ENCODE data around the gene CYP4F3. TPM values are rescaled to one million over a fixed set of nuclear protein-coding genes. Genes with fewer than 3 reads are reported as not detected.
"Not testable (repeated sequence)": the region's sequence is repeated elsewhere in the genome, so short reads cannot be mapped to it uniquely, and the experiment has no call there.

The CYP4F3 gene, protein sequence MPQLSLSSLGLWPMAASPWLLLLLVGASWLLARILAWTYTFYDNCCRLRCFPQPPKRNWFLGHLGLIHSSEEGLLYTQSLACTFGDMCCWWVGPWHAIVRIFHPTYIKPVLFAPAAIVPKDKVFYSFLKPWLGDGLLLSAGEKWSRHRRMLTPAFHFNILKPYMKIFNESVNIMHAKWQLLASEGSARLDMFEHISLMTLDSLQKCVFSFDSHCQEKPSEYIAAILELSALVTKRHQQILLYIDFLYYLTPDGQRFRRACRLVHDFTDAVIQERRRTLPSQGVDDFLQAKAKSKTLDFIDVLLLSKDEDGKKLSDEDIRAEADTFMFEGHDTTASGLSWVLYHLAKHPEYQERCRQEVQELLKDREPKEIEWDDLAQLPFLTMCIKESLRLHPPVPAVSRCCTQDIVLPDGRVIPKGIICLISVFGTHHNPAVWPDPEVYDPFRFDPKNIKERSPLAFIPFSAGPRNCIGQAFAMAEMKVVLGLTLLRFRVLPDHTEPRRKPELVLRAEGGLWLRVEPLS
- not detected in 2 replicates for total RNA-seq (2012; rRNA removed)

DNA sequence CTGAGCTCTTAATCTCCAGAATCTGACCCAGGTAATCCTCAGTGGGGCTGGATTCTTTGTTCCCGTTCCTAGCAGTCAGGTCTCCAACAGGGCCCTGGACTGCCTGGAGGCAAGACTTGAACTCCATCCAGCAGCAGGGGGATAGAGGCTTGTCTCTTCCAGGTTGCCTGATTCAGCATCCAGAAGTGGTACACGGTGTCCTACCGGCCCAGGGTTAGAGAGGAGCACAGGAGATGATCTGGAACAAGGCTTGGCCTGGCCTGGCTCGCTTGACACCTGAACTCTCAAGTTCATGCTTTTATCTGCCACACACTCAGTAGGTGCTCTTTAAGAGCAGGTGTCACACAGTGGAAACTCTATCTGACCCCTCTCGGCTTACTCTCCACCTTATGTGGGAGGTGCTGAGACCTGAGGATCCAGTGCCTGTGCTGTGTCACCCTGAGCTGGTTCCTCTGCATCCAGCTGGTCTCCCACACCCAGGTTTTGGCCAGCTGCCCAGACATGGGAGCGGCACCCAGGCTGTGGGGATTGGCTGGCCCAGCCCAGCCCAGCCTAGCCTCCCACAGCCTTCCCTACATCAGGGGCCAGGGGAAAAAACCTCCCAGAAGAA lies at the start of gene CYP4F3:
Gene CYP4F3 (plus strand): TSS at position 604 of the 610 bp plus-strand sequence. CDS start 519 bp downstream, outside the sequence.
- no peak within 1 kb of the TSS for H3K9ac ChIP-seq (ENCODE audit: low read depth, low read length)
- no peak within 1 kb of the TSS for H3K4me2 ChIP-seq (ENCODE audit: low read length)

DNA sequence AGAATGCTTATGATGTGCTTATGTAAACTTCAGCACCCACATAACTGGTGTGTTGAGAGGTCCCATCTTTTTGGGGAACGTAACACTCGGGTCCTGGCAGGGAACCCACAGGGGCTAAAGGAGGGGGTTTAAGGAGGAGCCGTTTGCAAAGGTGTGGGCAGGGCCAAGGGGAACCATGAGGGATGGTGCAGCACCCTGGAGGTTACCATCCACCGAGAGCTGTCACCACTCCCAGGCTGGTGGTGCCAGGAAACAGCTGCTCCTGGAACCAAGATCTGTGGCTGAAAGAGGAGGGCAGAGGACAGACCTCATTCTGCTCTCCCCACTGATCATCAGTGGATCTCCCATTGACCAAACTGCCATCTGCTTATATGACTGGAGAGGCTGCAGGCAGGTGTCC lies 48.9 kb upstream of the CYP4F3 start:
- no peaks in the 10 kb centered on the region for H3K9me3 ChIP-seq (replicated peaks; ENCODE audit: low read length)
- H3K36me3 ChIP-seq (ENCODE audit: insufficient read depth, low read length): no peaks in the 10 kb centered on the region
- H3K4me2 ChIP-seq (ENCODE audit: low read length): no peak overlapping the region
- no peak overlapping the region for H3K9ac ChIP-seq (ENCODE audit: low read depth, low read length)
- no peaks in the 10 kb centered on the region for H3K4me1 ChIP-seq (ENCODE audit: control insufficient read depth, insufficient read depth, low read length)
- H3K4me3 ChIP-seq (ENCODE audit: low read length): no peak overlapping the region
- no peaks in the 10 kb centered on the region for H3K27me3 ChIP-seq (ENCODE audit: control insufficient read depth, insufficient read depth, low read length)

More for the DNA sequence above, at the start of gene CYP4F3:
- Histone ChIP-seq H3K36me3 (ENCODE audit: insufficient read depth, low read length) (no peaks in the 10 kb centered on the region), H3K4me3 (ENCODE audit: low read length) (no peak within 1 kb of the TSS), H3K27me3 (ENCODE audit: control insufficient read depth, insufficient read depth, low read length) (no peaks in the 10 kb centered on the region), H3K9me3 (replicated peaks; ENCODE audit: low read length) (no peaks in the 10 kb centered on the region), H3K4me1 (ENCODE audit: control insufficient read depth, insufficient read depth, low read length) (no peaks in the 10 kb centered on the region)

DNA sequence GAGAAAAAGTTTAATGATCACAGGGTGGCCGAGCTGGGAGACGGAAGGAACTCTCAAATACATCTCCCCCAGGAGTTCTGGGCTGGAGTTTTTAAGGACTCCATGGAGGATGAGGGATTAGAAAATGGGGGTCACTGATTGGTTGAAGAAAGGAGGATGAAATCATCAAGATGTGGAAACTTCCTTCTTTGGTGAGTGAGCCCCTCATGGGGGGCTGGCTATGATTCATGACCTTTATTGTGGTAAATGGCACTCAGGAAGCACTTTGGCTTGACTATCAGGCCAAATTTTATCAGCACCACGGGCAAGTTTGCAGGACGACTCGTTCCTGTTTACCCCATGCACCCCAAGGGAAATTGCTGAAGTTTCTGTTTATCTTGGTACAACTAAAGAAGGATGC lies 48.2 kb upstream of the CYP4F3 start:
- H3K36me3 ChIP-seq (ENCODE audit: insufficient read depth, low read length); H3K4me3 ChIP-seq (ENCODE audit: low read length); H3K27me3 ChIP-seq (ENCODE audit: control insufficient read depth, insufficient read depth, low read length); H3K4me2 ChIP-seq (ENCODE audit: low read length); H3K9me3 ChIP-seq (replicated peaks; ENCODE audit: low read length); H3K9ac ChIP-seq (ENCODE audit: low read depth, low read length); H3K4me1 ChIP-seq (ENCODE audit: control insufficient read depth, insufficient read depth, low read length): not testable (repeated sequence)

DNA sequence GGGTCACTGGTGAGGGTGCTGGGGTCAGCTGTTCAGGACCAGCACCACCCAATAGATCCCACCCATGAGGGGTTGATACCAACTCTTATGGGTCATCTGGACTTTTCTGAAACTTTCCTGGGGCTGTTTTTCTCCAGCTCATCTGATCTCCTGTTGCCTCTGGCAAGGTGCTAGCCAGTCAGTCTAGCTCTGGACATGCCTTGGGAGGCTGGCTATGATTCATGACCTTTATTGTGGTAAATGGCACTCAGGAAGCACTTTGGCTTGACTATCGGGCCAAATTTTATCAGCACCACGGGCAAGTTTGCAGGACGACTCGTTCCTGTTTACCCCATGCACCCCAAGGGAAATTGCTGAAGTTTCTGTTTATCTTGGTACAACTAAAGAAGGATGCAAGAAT lies 46.9 kb upstream of the CYP4F3 start:
- not testable (repeated sequence) for H3K4me1 ChIP-seq (ENCODE audit: control insufficient read depth, insufficient read depth, low read length); H3K9ac ChIP-seq (ENCODE audit: low read depth, low read length); H3K4me2 ChIP-seq (ENCODE audit: low read length); H3K36me3 ChIP-seq (ENCODE audit: insufficient read depth, low read length); H3K27me3 ChIP-seq (ENCODE audit: control insufficient read depth, insufficient read depth, low read length); H3K4me3 ChIP-seq (ENCODE audit: low read length); H3K9me3 ChIP-seq (replicated peaks; ENCODE audit: low read length)

DNA sequence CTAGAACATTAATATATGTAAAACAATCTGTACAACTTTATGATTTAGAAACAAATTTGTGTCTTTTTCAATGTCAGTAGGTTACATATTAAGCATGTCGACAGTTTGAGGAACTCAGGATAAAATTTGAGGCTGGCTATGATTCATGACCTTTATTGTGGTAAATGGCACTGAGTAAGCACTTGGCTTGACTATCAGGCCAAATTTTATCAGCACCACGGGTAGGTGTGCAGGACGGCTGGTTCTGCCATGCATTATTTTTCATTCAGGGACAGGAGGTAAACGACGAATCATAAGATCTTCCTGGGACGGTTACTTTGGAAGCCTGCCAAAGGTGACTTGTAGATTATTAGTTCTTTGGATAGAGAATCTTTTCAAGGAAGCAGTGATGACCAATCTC lies 45.6 kb upstream of the CYP4F3 start:
- no peaks in the 10 kb centered on the region for H3K4me1 ChIP-seq (ENCODE audit: control insufficient read depth, insufficient read depth, low read length)
- no peak overlapping the region for H3K4me2 ChIP-seq (ENCODE audit: low read length)
- no peaks in the 10 kb centered on the region for H3K9me3 ChIP-seq (replicated peaks; ENCODE audit: low read length)
- H3K4me3 ChIP-seq (ENCODE audit: low read length): no peak overlapping the region
- H3K36me3 ChIP-seq (ENCODE audit: insufficient read depth, low read length): no peaks in the 10 kb centered on the region
- H3K9ac ChIP-seq (ENCODE audit: low read depth, low read length): no peak overlapping the region
- H3K27me3 ChIP-seq (ENCODE audit: control insufficient read depth, insufficient read depth, low read length): no peaks in the 10 kb centered on the region

DNA sequence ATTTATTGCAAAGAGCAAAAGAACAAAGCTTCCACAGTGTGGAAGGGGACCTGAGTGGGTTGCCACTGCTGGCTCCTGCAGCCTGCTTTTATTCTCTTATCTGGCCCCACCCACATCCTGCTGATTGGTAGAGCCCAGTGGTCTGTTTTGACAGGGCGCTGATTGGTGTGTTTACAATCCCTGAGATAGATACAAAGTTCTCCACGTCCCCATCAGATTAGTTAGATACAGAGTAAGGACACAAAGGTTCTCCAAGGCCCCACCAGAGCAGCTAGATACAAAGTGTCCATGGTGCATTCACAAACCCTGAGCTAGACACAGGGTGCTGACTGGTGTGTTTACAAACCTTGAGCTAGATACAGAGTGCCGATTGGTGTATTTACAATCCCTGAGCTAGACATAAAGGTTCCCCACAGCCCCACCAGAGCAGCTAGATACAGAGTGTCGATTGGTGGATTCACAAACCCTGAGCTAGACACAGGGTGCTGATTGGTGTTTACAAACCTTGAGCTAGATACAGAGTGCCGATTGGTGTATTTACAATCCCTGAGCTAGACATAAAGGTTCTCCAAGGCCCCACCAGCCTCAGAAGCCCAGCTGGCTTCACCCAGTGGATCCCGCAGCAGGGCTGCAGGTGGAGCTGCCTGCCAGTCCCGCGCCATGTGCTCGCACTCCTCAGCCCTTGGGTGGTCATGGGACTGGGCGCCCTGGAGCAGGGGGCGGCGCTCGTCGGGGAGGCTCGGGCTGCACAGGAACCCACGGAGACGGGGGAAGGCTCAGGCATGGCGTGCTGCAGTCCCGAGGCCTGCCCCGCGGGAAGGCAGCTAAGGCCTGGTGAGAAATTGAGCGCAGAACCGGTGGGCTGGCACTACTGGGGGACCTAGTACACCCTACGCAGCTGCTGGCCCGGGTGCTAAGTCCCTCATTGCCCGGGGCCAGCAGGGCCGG lies 32.4 kb upstream of the CYP4F3 start:
- not testable (repeated sequence) for H3K36me3 ChIP-seq (ENCODE audit: insufficient read depth, low read length); H3K9ac ChIP-seq (ENCODE audit: low read depth, low read length); H3K4me2 ChIP-seq (ENCODE audit: low read length); H3K4me3 ChIP-seq (ENCODE audit: low read length); H3K27me3 ChIP-seq (ENCODE audit: control insufficient read depth, insufficient read depth, low read length); H3K4me1 ChIP-seq (ENCODE audit: control insufficient read depth, insufficient read depth, low read length); H3K9me3 ChIP-seq (replicated peaks; ENCODE audit: low read length)

DNA sequence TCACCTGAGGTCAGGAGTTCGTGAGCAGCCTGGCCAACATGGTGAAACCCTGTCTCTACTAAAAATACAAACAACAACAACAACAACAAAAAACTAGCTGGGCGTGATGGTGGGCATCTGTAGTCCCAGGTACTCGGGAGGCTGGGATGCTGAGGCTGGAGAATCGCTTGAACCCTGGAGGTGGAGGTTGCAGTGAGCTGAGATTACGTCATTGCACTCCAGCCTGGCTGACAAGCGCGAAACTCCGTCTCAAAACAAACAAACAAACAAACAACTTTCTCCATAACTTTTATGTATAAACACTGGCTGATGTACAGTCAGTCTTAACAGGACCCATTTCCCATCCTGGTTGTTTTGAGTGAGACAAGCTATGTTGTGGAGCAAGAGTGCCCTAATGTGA lies 31.4 kb upstream of the CYP4F3 start:
- no peak overlapping the region for H3K4me2 ChIP-seq (ENCODE audit: low read length)
- H3K9me3 ChIP-seq (replicated peaks; ENCODE audit: low read length): peaks cover 6% of the 10 kb centered on the region
- H3K27me3 ChIP-seq (ENCODE audit: control insufficient read depth, insufficient read depth, low read length): no peaks in the 10 kb centered on the region
- H3K36me3 ChIP-seq (ENCODE audit: insufficient read depth, low read length): no peaks in the 10 kb centered on the region
- H3K9ac ChIP-seq (ENCODE audit: low read depth, low read length): no peak overlapping the region
- H3K4me3 ChIP-seq (ENCODE audit: low read length): no peak overlapping the region
- H3K4me1 ChIP-seq (ENCODE audit: control insufficient read depth, insufficient read depth, low read length): no peaks in the 10 kb centered on the region

DNA sequence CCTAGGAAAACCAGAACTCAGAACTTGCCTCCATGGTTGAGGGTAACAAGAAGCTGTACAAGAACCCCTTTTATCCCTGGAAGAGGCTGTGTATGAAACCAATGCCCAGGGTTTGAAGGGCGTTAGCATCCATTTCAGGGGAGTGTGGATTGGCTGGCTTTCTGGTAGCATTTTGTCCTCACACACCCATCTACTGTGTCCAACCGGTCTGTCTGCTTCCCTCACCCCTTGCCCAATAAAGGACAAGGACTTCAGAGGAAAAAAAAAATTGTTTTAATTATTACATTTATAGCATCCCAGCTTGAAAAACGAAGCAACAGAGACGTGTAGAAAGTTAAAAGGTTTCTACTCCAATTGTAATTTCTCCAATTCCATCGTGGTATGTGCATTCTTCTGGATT lies 28.4 kb upstream of the CYP4F3 start:
- H3K4me3 ChIP-seq (ENCODE audit: low read length): no peak overlapping the region
- H3K27me3 ChIP-seq (ENCODE audit: control insufficient read depth, insufficient read depth, low read length): no peaks in the 10 kb centered on the region
- H3K9me3 ChIP-seq (replicated peaks; ENCODE audit: low read length): peaks cover 6% of the 10 kb centered on the region
- no peaks in the 10 kb centered on the region for H3K36me3 ChIP-seq (ENCODE audit: insufficient read depth, low read length)
- no peak overlapping the region for H3K9ac ChIP-seq (ENCODE audit: low read depth, low read length)
- H3K4me1 ChIP-seq (ENCODE audit: control insufficient read depth, insufficient read depth, low read length): no peaks in the 10 kb centered on the region
- H3K4me2 ChIP-seq (ENCODE audit: low read length): no peak overlapping the region

DNA sequence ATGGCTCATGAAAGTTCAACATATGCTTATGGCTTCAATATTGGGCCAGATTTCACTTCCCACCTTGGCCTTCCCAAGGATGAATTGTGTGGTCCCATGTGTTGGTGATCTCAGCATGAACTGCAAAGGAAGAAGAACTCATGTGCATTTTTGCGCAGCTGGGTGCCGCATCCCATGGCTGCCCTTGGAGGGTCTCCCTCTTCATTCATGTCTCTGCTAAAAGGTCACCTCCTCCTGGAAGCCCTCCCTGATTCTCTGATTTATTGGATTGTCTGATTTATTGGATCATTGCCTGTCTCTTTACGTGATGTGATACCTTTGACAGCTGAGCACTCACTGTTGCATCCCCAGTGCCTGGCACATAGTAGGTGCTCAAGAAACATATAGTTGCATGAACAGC lies 27.4 kb upstream of the CYP4F3 start:
- Histone ChIP-seq H3K9ac (ENCODE audit: low read depth, low read length) (no peak overlapping the region), H3K4me3 (ENCODE audit: low read length) (no peak overlapping the region), H3K4me1 (ENCODE audit: control insufficient read depth, insufficient read depth, low read length) (no peaks in the 10 kb centered on the region), H3K9me3 (replicated peaks; ENCODE audit: low read length) (peaks cover 6% of the 10 kb centered on the region), H3K4me2 (ENCODE audit: low read length) (no peak overlapping the region), H3K36me3 (ENCODE audit: insufficient read depth, low read length) (no peaks in the 10 kb centered on the region), H3K27me3 (ENCODE audit: control insufficient read depth, insufficient read depth, low read length) (no peaks in the 10 kb centered on the region)

DNA sequence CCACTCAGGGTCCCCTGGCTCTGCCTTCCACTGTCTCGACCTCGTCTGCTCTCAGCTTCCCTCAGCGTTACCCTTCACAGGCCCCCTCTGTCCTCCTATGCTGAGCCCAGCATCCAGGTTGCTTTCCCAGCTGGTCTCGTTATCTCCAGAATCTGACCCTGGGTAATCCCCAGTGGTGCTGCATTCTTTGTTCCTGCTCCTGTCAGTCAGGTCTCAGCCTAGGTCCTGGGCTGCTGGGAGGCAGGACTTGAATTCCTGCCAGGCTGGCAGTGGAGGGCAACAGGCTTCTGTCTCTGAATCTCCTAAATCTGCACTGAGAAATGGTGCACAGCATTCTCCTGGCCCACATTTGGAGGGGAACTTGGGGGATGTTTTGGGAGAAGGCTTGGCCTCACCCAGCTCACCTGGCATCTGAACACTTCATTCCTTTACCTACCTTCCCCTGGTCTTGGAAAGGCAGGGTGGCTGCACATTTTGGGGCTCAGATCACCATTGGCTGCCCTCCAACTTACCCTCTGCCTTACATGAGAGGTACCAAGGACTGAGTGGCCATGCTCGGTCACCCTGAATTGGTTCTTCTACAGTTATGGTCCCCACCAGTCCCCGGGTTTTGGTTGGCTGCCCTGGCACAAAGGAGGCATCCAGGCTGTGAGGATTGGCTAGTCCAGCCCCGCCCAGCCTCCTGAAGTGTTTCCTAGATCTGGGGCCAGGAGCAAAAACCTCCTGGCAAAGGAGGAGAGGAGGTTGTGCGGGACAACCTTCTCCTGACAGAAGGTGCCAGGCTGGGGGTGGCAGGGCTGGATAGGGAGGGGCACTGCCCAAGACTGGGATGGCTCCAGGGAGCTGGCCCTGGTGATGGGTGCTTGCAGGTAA lies 26.0 kb upstream of the CYP4F3 start, which contains the start of gene CYP4F8:
Gene CYP4F8 (plus strand): TSS at position 712 of the 873 bp plus-strand sequence. CDS start 399 bp downstream, outside the sequence.
- Histone ChIP-seq H3K4me3 (ENCODE audit: low read length) (no peak within 1 kb of the TSS), H3K9ac (ENCODE audit: low read depth, low read length) (no peak within 1 kb of the TSS)

More for the DNA sequence above, 26.0 kb upstream of the CYP4F3 start, which contains the start of gene CYP4F8:
- no peaks in the 10 kb centered on the region for H3K36me3 ChIP-seq (ENCODE audit: insufficient read depth, low read length)
- no peaks in the 10 kb centered on the region for H3K4me1 ChIP-seq (ENCODE audit: control insufficient read depth, insufficient read depth, low read length)
- peaks cover 6% of the 10 kb centered on the region for H3K9me3 ChIP-seq (replicated peaks; ENCODE audit: low read length)
- no peak within 1 kb of the TSS for H3K4me2 ChIP-seq (ENCODE audit: low read length)
- H3K27me3 ChIP-seq (ENCODE audit: control insufficient read depth, insufficient read depth, low read length): no peaks in the 10 kb centered on the region

All from skeletal muscle satellite cell (primary cell).